Prostate gland (tissue), 2 donors: ENCODE results near the gene RNH1. TPM values are rescaled to one million over a fixed set of nuclear protein-coding genes. Genes with fewer than 3 reads are reported as not detected.
A peak's percentile ranks its signal among the peaks of the same experiment; 100 is the strongest.
"Not testable (repeated sequence)": the region's sequence is repeated elsewhere in the genome, so short reads cannot be mapped to it uniquely, and the experiment has no call there.

Source experiments
- DNase-seq: peaks from one replicate; pipeline ENCODE4 v3.0.0-alpha.2; 2019; ENCODE audit warnings: low spot score
- H3K27ac ChIP-seq, 2 donors: fragments of 200-600 bp; sonication (generic); 2 replicates each; pipeline ENCODE4 v1.5.1; 2017 to 2019
- H3K27me3 ChIP-seq: fragments of 200-600 bp; sonication (generic); replicated peaks from 2 replicates; pipeline ENCODE4 v1.5.1; 2019; ENCODE audit not compliant: insufficient read depth
- H3K36me3 ChIP-seq, 2 donors: fragments of 200-600 bp; sonication (generic); 1 replicate in 1 of 2; 2 replicates in 1 of 2; pipeline versions ENCODE4 v1.5.1 to v1.8.1; 2017 to 2019
- H3K4me1 ChIP-seq: fragments of 200-600 bp; sonication (generic); replicated peaks from 2 replicates; pipeline ENCODE4 v1.5.1; 2019
- H3K4me3 ChIP-seq, 2 donors: fragments of 200-600 bp; sonication (generic); 2 replicates each; pipeline ENCODE4 v1.5.1; 2017 to 2019
- H3K9me3 ChIP-seq: fragments of 200-600 bp; sonication (generic); 2 replicates; pipeline ENCODE4 v1.5.1; 2017
- CTCF ChIP-seq, 4 experiments: fragments of 200-600 bp in 2 of 4; fragments of 450-650 bp in 2 of 4; sonication (generic) in 2 of 4; IDR thresholded peaks; 1 replicate in 3 of 4; 2 replicates in 1 of 4; pipeline ENCODE4 v1.5.1; 2016 to 2019; ENCODE audit warnings: antibody characterized with exemption in 4 of 4, mild to moderate bottlenecking in 2 of 4, moderate library complexity in 2 of 4
- POLR2A ChIP-seq: fragments of 450-650 bp; IDR thresholded peaks from one replicate; pipeline ENCODE4 v1.6.1; 2016; ENCODE audit warnings: antibody characterized with exemption, mild to moderate bottlenecking
- POLR2AphosphoS5 ChIP-seq: sonication (generic); formaldehyde crosslinking; IDR thresholded peaks from one replicate; pipeline ENCODE4 v1.6.1; 2017; ENCODE audit warnings: antibody characterized with exemption
- whole genome bisulfite sequencing: methylation state at CpG from one replicate; pipeline ENCODE4 v1.1.5; 2018; 5-methylcytosine and 5-hydroxymethylcytosine counted together
- intact Hi-C: fragments of 100-400 bp; cut with DNase I; formaldehyde crosslinking; loops from one replicate; pipeline ENCODE4 v1.14.2; 2022
- total RNA-seq, 2 donors: library from RNA; depleted of rRNA; stranded (reverse); fragments of >200 nt; gene quantifications; one replicate each; pipeline ENCODE4 v1.1.0, GENCODE V29; 2016

RNH1 gene
- total RNA-seq, 2 donors from 2014 or later = 221 to 272 TPM

- no peaks in the 10 kb centered on the region for H3K9me3 ChIP-seq
- WGBS = 96% methylated on average over 61 of the region's 61 CpGs
- TF ChIP-seq POLR2A (no peak), POLR2AphosphoS5 (no peak), CTCF (IDR thresholded peaks at IDR 0.05) (no peak)
- H3K36me3 ChIP-seq = no peaks in the 10 kb centered on the region
- H3K27me3 ChIP-seq = no peaks in the 10 kb centered on the region
- H3K4me3 ChIP-seq = no peak overlapping the region
- no peak overlapping the region for H3K27ac ChIP-seq
- intact Hi-C loops = no loop called here
- peaks cover 6% of the 10 kb centered on the region for H3K4me1 ChIP-seq
- no peak for DNase-seq
Observed at GRCh38 chr11:471468-472145, 35.4 kb downstream of the RNH1 start.

GRCh38 chr11:469684-470560 lies 37.1 kb downstream of the RNH1 start:
- Histone ChIP-seq H3K36me3 (no peaks in the 10 kb centered on the region), H3K27ac (peak overlapping the region; percentile 70 to 85), H3K4me1 (peaks cover 6% of the 10 kb centered on the region), H3K27me3 (no peaks in the 10 kb centered on the region), H3K9me3 (no peaks in the 10 kb centered on the region), H3K4me3 (peak overlapping the region in 1 of 2 donors; percentile 17)
- 46% methylated on average over 28 of the region's 28 CpGs for WGBS
- DNase-seq = peak; percentile 82
- TF ChIP-seq POLR2AphosphoS5 (peak; percentile 92), POLR2A (peak; percentile 28), CTCF (IDR thresholded peaks at IDR 0.05) (peak in 2 of 4 experiments; percentile 50 to 63)
- intact Hi-C loops = no loop called here

- H3K9me3 ChIP-seq, intact Hi-C loops, H3K27me3 ChIP-seq, H3K4me1 ChIP-seq, H3K36me3 ChIP-seq, DNase-seq: not testable (repeated sequence)
- peak overlapping the region; percentile 70 to 85 for H3K27ac ChIP-seq
- peak overlapping the region in 1 of 2 donors; percentile 17 for H3K4me3 ChIP-seq
- 17% methylated on average over 19 of the region's 19 CpGs for WGBS
Observed at GRCh38 chr11:469026-469683, 37.9 kb downstream of the RNH1 start.

GRCh38 chr11:468493-468892 lies 38.5 kb downstream of the RNH1 start:
- H3K27ac ChIP-seq = peak overlapping the region; percentile 70 to 85
- no peaks in the 10 kb centered on the region for H3K36me3 ChIP-seq
- intact Hi-C loops = no loop called here
- WGBS = 55% methylated on average over 6 of the region's 6 CpGs
- no peak for DNase-seq
- TF ChIP-seq POLR2AphosphoS5 (no peak), CTCF (IDR thresholded peaks at IDR 0.05) (no peak), POLR2A (no peak)
- no peaks in the 10 kb centered on the region for H3K9me3 ChIP-seq
- no peak overlapping the region for H3K4me3 ChIP-seq
- peaks cover 6% of the 10 kb centered on the region for H3K4me1 ChIP-seq
- no peaks in the 10 kb centered on the region for H3K27me3 ChIP-seq

GRCh38 chr11:468036-468435 lies 39.0 kb downstream of the RNH1 start:
- TF ChIP-seq POLR2AphosphoS5 (no peak), POLR2A (no peak), CTCF (IDR thresholded peaks at IDR 0.05) (no peak)
- Histone ChIP-seq H3K27ac (peak overlapping the region in 1 of 2 donors; percentile 85), H3K4me1 (peaks cover 6% of the 10 kb centered on the region), H3K9me3 (no peaks in the 10 kb centered on the region), H3K36me3 (no peaks in the 10 kb centered on the region), H3K4me3 (no peak overlapping the region), H3K27me3 (no peaks in the 10 kb centered on the region)
- no peak for DNase-seq
- intact Hi-C loops = no loop called here
- 77% methylated on average over 12 of the region's 12 CpGs for WGBS
